Astrocyte (in vitro differentiated cells and primary cell): ENCODE measurements around the gene FAU.

ENCODE experiments used
- EZH2 ChIP-seq: IDR thresholded peaks from 2 replicates; pipeline ENCODE4 v1.6.1; 2012; ENCODE audit warnings: mild to moderate bottlenecking, low read length, inconsistent platforms; ENCODE audit not compliant: insufficient read depth
- TF ChIP-seq, protein P1 (sequence below): IDR thresholded peaks from 2 replicates; pipeline ENCODE4 v1.5.1; 2011; ENCODE audit warnings: low read depth, mild to moderate bottlenecking, inconsistent platforms, low read length, moderate library complexity; ENCODE audit not compliant: insufficient read depth

DNA sequence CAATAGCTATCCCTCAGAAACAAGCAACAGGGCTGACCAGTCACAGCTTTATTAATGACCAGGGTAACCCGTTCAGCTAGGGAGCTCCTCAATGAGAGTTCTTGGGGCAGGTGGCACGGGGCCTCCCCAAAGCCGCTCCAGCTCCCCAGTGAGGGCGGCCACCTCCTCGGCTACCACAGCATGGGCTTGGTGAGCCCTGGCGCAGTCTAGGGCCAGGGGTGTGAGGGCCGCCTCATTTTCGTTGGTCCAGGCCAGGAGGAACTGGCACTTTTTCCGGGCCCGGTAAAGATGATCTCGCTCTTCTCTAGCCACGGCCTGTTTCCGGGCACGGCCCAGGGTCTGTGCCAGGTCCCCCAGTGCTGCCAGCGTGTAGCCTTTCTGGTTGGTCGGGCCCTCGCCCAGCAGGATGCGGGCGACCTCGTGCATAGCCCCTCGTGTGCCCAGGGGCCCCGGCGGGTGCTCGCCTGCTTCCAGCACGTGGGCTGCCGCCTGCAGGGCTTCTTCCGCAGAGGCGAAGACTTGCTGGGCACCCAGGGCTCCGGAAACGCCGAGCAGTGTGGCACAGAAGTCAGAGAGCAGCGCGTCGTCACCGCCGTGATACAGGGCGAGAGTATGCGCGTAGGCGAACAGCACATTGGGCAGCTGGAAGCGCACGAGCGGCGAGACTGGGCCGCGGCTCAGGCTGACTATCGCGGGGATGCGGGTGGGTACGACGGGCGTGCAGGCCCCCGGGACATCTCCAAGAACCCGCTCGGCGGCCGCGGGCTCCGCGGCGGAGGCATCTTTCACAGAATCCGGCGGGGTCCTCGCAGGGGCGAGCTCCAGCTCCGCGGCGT, 5.3 kb downstream of the FAU start:
- TF ChIP-seq, protein P1, sequence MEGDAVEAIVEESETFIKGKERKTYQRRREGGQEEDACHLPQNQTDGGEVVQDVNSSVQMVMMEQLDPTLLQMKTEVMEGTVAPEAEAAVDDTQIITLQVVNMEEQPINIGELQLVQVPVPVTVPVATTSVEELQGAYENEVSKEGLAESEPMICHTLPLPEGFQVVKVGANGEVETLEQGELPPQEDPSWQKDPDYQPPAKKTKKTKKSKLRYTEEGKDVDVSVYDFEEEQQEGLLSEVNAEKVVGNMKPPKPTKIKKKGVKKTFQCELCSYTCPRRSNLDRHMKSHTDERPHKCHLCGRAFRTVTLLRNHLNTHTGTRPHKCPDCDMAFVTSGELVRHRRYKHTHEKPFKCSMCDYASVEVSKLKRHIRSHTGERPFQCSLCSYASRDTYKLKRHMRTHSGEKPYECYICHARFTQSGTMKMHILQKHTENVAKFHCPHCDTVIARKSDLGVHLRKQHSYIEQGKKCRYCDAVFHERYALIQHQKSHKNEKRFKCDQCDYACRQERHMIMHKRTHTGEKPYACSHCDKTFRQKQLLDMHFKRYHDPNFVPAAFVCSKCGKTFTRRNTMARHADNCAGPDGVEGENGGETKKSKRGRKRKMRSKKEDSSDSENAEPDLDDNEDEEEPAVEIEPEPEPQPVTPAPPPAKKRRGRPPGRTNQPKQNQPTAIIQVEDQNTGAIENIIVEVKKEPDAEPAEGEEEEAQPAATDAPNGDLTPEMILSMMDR: no peak
- no peak for TF ChIP-seq EZH2
